Spleen (tissue), 11 donors: Measurements from ENCODE around the gene POLR3GL. TPM values are rescaled to one million over a fixed set of nuclear protein-coding genes. Genes with fewer than 3 reads are reported as not detected.

Experiments
- DNase-seq: peaks from one replicate; pipeline ENCODE4 v3.0.0-alpha.2; 2020
- H3K27ac ChIP-seq, 8 donors: fragments of 200-600 bp; sonication (generic) in 7 of 8; 1 replicate in 4 of 8; 2 replicates in 4 of 8; pipeline versions ENCODE4 v1.5.0 to v1.8.0; 2016 to 2021; ENCODE audit warnings: inconsistent platforms in 4 of 8, mild to moderate bottlenecking in 4 of 8, moderate library complexity in 1 of 8
- H3K27me3 ChIP-seq, 7 donors: fragments of 200-600 bp; sonication (generic) in 6 of 7; replicated peaks in 1 of 7; 1 replicate in 4 of 7; 2 replicates in 3 of 7; pipeline versions ENCODE4 v1.5.0 to v1.8.0; 2016 to 2021; ENCODE audit warnings: inconsistent platforms in 3 of 7, mild to moderate bottlenecking in 1 of 7
- H3K36me3 ChIP-seq, 6 donors: fragments of 200-600 bp; sonication (generic) in 5 of 6; 1 replicate in 4 of 6; 2 replicates in 2 of 6; pipeline versions ENCODE4 v1.5.0 to v1.8.0; 2016 to 2021; ENCODE audit warnings: inconsistent platforms in 2 of 6
- H3K4me1 ChIP-seq, 6 donors: fragments of 200-600 bp; sonication (generic) in 5 of 6; 1 replicate in 3 of 6; 2 replicates in 3 of 6; pipeline versions ENCODE4 v1.5.0 to v1.8.0; 2016 to 2021; ENCODE audit warnings: inconsistent platforms in 3 of 6
- H3K4me3 ChIP-seq, 8 donors: fragments of 200-600 bp; sonication (generic) in 7 of 8; 1 replicate in 4 of 8; 2 replicates in 4 of 8; pipeline versions ENCODE4 v1.5.0 to v1.8.0; 2016 to 2021; ENCODE audit warnings: inconsistent platforms in 4 of 8, mild to moderate bottlenecking in 4 of 8, moderate library complexity in 2 of 8
- H3K9me3 ChIP-seq, 8 donors: fragments of 200-600 bp; sonication (generic) in 7 of 8; 1 replicate in 4 of 8; 2 replicates in 4 of 8; pipeline versions ENCODE4 v1.5.0 to v1.8.0; 2016 to 2021; ENCODE audit warnings: inconsistent platforms in 4 of 8
- CTCF ChIP-seq, 11 experiments: fragments of 200-600 bp in 7 of 11; fragments of 450-650 bp in 4 of 11; sonication (generic) in 4 of 11; IDR thresholded peaks in 8 of 11; conservative IDR thresholded peaks in 3 of 11; 1 replicate in 7 of 11; 2 replicates in 4 of 11; pipeline versions ENCODE4 v1.4.0 to v1.8.0; 2016 to 2021; ENCODE audit warnings: antibody characterized with exemption in 11 of 11, inconsistent platforms in 4 of 11, mild to moderate bottlenecking in 1 of 11
- POLR2A ChIP-seq, 3 donors: fragments of 450-650 bp; IDR thresholded peaks; one replicate each; pipeline ENCODE4 v1.5.1; 2017; ENCODE audit warnings: antibody characterized with exemption in 3 of 3, mild to moderate bottlenecking in 1 of 3
- POLR2AphosphoS5 ChIP-seq, 3 donors: sonication (generic); formaldehyde crosslinking; IDR thresholded peaks; one replicate each; pipeline ENCODE4 v1.5.1; 2017; ENCODE audit warnings: antibody characterized with exemption in 3 of 3
- WGBS, 5 donors: extraction: QIAGEN DNeasy Blood & Tissue Kit in 3 of 5; methylation state at CpG; one replicate each; pipeline versions ENCODE4 v1.1.5 to v1.1.7; 2013 to 2018; 5-methylcytosine and 5-hydroxymethylcytosine counted together
- intact Hi-C: fragments of 100-400 bp; cut with DNase I; formaldehyde crosslinking; loops from one replicate; pipeline ENCODE4 v1.15.0; 2023; ENCODE audit warnings: low total_unique reads
- polyA plus RNA-seq, 3 donors: library from polyadenylated mRNA; stranded (reverse); fragments of 200-250 nt; gene quantifications; one replicate each; pipeline ENCODE4 v1.2.1, GENCODE V29; 2013
- total RNA-seq, 7 donors: library from RNA; depleted of rRNA in 3 of 7; stranded (reverse); fragments of >200 nt in 3 of 7; fragmentation: NEBNext Ultra II Directional in 4 of 7; extraction: Animal tissue kit (Norgen Biotek cat#: 25700) in 4 of 7; gene quantifications; one replicate each; pipeline versions ENCODE4 v1.1.0 to v1.2.1, GENCODE V29; 2016 to 2021
- donor health status: healthy with polysubstance abuse.
- donor health status: DM: no; HTN: no; CAD: no; lungs with moderate emphysema.
- donor health status: DM: no; HTN: no; CAD: no.
- donor health status: Bipolar disorder and iron deficiency.
- donor health status: healthy.
- donor health status: DM: no; HTN: no; CAD: no.
- donor health status: DM: yes; HTN: yes; CAD: no.

Gene POLR3GL
- total and polyA plus RNA-seq, 10 donors, result 22.1 to 69.2 (median 32.9) TPM

- H3K9me3 ChIP-seq, result no peaks in the 10 kb centered on the region
- peak overlapping the region in 3 of 8 donors; percentile 0 to 100 (median 3) for H3K4me3 ChIP-seq
- intact Hi-C loops, result no loop called here
- TF ChIP-seq POLR2A (IDR thresholded peaks at IDR 0.05) (peak in 2 of 3 donors; percentile 30 to 78), POLR2AphosphoS5 (IDR thresholded peaks at IDR 0.05) (peak in 1 of 3 donors; percentile 98), CTCF (IDR thresholded peaks at IDR 0.05 in 8 of 11, conservative IDR thresholded peaks at IDR 0.05 in 3 of 11) (peak in 2 of 11 experiments; percentile 13 to 26)
- H3K4me1 ChIP-seq, result peaks cover 13 to 74% (median 40%) of the 10 kb centered on the region in 6 donors
- H3K27me3 ChIP-seq, result no peaks in the 10 kb centered on the region
- no peak for DNase-seq
- H3K27ac ChIP-seq, result peak overlapping the region; percentile 93 to 100 (median 99)
- 37 to 49% (median 46%) methylated on average over 5 of the region's 5 CpGs for WGBS, 5 donors
- H3K36me3 ChIP-seq, result peaks cover 6 to 14% (median 10%) of the 10 kb centered on the region in 6 donors
Measured at GRCh38 chr1:145999321-146000024, 35.0 kb downstream of the POLR3GL start.

DNA sequence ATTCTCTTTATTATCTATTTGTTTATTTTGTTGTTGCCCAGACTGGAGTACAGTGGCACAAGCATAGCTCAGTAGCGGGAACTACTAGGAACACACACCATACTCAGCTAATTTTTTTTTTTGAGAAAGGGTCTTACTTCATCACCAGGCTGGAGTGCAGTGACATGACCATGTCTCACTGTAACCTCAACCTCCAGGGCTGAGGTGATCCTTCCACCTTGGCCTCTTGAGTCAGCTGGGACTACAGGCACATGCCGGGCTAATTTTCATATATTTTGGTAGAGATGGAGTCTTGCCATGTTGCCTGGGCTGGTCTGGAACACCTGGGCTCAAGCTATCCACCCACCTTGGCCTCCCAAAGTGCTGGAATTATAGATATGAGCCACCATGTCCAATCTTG lies 37.2 kb downstream of the POLR3GL start:
- intact Hi-C loops, result no loop called here
- no peak for TF ChIP-seq POLR2A (IDR thresholded peaks at IDR 0.05)
- TF ChIP-seq POLR2AphosphoS5 (IDR thresholded peaks at IDR 0.05), result no peak
- no peak for TF ChIP-seq CTCF (IDR thresholded peaks at IDR 0.05 in 8 of 11, conservative IDR thresholded peaks at IDR 0.05 in 3 of 11)
- Histone ChIP-seq H3K9me3 (no peaks in the 10 kb centered on the region), H3K4me3 (peak overlapping the region in 1 of 8 donors; percentile 27), H3K27me3 (no peaks in the 10 kb centered on the region), H3K27ac (peak overlapping the region in 7 of 8 donors; percentile 25 to 100 (median 61)), H3K4me1 (peaks cover 21 to 96% (median 60%) of the 10 kb centered on the region in 6 donors), H3K36me3 (no peaks in the 10 kb centered on the region)
- WGBS, 5 donors, result 90 to 98% (median 97%) methylated on average over 2 of the region's 2 CpGs
- no peak for DNase-seq

GRCh38 chr1:146007489-146008133 lies 43.1 kb downstream of the POLR3GL start:
- no peak for DNase-seq
- no peak for TF ChIP-seq POLR2A (IDR thresholded peaks at IDR 0.05)
- peak in 4 of 11 experiments; percentile 11 to 33 (median 22) for TF ChIP-seq CTCF (IDR thresholded peaks at IDR 0.05 in 8 of 11, conservative IDR thresholded peaks at IDR 0.05 in 3 of 11)
- no peak for TF ChIP-seq POLR2AphosphoS5 (IDR thresholded peaks at IDR 0.05)
- Histone ChIP-seq H3K9me3 (no peaks in the 10 kb centered on the region), H3K4me1 (peaks cover 10 to 89% (median 37%) of the 10 kb centered on the region in 6 donors), H3K36me3 (no peaks in the 10 kb centered on the region), H3K27me3 (no peaks in the 10 kb centered on the region), H3K4me3 (peak overlapping the region in 2 of 8 donors; percentile 15 to 54), H3K27ac (peak overlapping the region; percentile 44 to 95 (median 91))
- WGBS, 5 donors, result 89 to 94% (median 91%) methylated on average over 8 of the region's 8 CpGs
- intact Hi-C loops, result no loop called here
